ENCODE results near the gene SLC9A5. TPM values are rescaled to one million over a fixed set of nuclear protein-coding genes. Genes with fewer than 3 reads are reported as not detected.

The SLC9A5 gene
- total and polyA plus RNA-seq, 9 donors: 0.36 to 3.1 (median 1.2) TPM

GRCh38 chr16:67305216-67306071, 56.7 kb downstream of the SLC9A5 start:
- no peak overlapping the region for H3K4me3 ChIP-seq
- no peaks in the 10 kb centered on the region for H3K4me1 ChIP-seq (ENCODE audit: insufficient read depth)
- WGBS, 3 donors: 85 to 88% (median 88%) methylated on average over 13 of the region's 13 CpGs
- no peaks in the 10 kb centered on the region for H3K27me3 ChIP-seq
- no peak for TF ChIP-seq EP300 (IDR thresholded peaks at IDR 0.05)
- no peak for TF ChIP-seq CTCF (IDR thresholded peaks at IDR 0.05)
- no peaks in the 10 kb centered on the region for H3K9me3 ChIP-seq
- DNase-seq: no peak
- H3K36me3 ChIP-seq: no peaks in the 10 kb centered on the region
- intact Hi-C loops (cut with DNase I): no loop called here
- H3K27ac ChIP-seq: no peak overlapping the region

GRCh38 chr16:67310561-67310960, 61.8 kb downstream of the SLC9A5 start:
- intact Hi-C loops (cut with DNase I): no loop called here

GRCh38 chr16:67311607-67312488, 63.1 kb downstream of the SLC9A5 start:
- intact Hi-C loops (cut with DNase I): no loop called here
- no peak for DNase-seq
- Histone ChIP-seq H3K9me3 (no peaks in the 10 kb centered on the region), H3K4me3 (no peak overlapping the region), H3K27me3 (no peaks in the 10 kb centered on the region), H3K4me1 (ENCODE audit: insufficient read depth) (no peaks in the 10 kb centered on the region), H3K27ac (no peak overlapping the region), H3K36me3 (no peaks in the 10 kb centered on the region)
- TF ChIP-seq POLR2A (IDR thresholded peaks at IDR 0.05) (no peak), CTCF (IDR thresholded peaks at IDR 0.05) (no peak), EP300 (IDR thresholded peaks at IDR 0.05) (no peak)
- WGBS, 3 donors: 57 to 66% (median 61%) methylated on average over 5 of the region's 5 CpGs

More at GRCh38 chr16:67310561-67310960, 61.8 kb downstream of the SLC9A5 start:
- Histone ChIP-seq H3K9me3 (no peaks in the 10 kb centered on the region), H3K27me3 (no peaks in the 10 kb centered on the region), H3K36me3 (no peaks in the 10 kb centered on the region), H3K27ac (no peak overlapping the region), H3K4me1 (ENCODE audit: insufficient read depth) (no peaks in the 10 kb centered on the region), H3K4me3 (no peak overlapping the region)
- DNase-seq: no peak
- WGBS, 3 donors: 90 to 92% (median 90%) methylated on average over 3 of the region's 3 CpGs
- TF ChIP-seq CTCF (IDR thresholded peaks at IDR 0.05): no peak
- no peak for TF ChIP-seq EP300 (IDR thresholded peaks at IDR 0.05)
- TF ChIP-seq POLR2A (IDR thresholded peaks at IDR 0.05): no peak

GRCh38 chr16:67312719-67313118, 63.9 kb downstream of the SLC9A5 start:
- no peak overlapping the region for H3K27ac ChIP-seq
- H3K9me3 ChIP-seq: no peaks in the 10 kb centered on the region
- H3K27me3 ChIP-seq: no peaks in the 10 kb centered on the region
- TF ChIP-seq CTCF (IDR thresholded peaks at IDR 0.05) (no peak), POLR2A (IDR thresholded peaks at IDR 0.05) (no peak), EP300 (IDR thresholded peaks at IDR 0.05) (no peak)
- no peaks in the 10 kb centered on the region for H3K36me3 ChIP-seq
- no peak overlapping the region for H3K4me3 ChIP-seq
- no peaks in the 10 kb centered on the region for H3K4me1 ChIP-seq (ENCODE audit: insufficient read depth)
- no peak for DNase-seq
- intact Hi-C loops (cut with DNase I): no loop called here

Data from ovary (tissue), 9 donors.